HG03196 (cell line): ENCODE results near the gene MED28.
A peak's percentile ranks its signal among the peaks of the same experiment; 100 is the strongest.

Experiments used
- ATAC-seq: cut with Tn5 transposase; IDR thresholded peaks from one replicate; pipeline ENCODE4 v1.9.1; 2021; ENCODE audit not compliant: unreplicated experiment

The MED28 gene

DNA sequence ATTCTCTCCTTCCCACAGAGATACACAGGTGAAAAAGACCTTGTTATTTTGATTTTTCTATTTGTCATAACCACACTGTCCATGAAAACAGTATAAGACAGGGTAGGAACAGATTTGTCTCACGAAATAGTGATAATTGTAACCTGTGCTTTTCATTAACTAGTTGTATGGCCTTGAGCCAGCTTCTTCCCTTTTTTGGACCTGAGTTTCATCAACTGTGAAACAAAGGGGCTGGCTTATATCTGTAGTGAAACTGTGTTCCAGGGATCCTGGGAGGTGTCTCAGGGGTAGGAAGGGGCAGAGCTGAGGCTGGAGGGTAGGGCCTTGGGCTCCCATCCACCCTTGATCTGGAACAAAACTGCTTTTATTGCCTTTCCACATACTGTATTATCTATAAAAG lies 50.9 kb downstream of the MED28 start:
- ATAC-seq, result peak; percentile 33

DNA sequence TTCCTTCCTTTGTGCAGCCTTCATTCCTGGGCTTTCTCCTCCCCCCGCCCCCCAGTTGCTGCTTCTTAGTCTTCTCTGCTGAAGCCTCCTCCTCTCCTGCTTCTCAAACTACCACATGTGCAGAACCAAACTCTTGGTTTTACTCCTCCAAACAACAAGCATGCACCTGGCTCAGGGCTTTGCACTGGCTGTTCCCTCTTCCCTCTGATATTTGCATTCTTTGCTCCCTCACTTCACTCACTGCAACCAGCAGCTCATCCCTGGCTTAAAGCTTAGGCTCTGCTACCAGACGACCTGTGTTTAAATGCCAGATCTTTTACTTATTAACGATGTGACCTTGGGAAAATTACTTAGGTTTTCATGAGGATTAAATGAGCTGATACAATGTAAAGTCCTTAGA lies 51.4 kb downstream of the MED28 start:
- no peak for ATAC-seq

DNA sequence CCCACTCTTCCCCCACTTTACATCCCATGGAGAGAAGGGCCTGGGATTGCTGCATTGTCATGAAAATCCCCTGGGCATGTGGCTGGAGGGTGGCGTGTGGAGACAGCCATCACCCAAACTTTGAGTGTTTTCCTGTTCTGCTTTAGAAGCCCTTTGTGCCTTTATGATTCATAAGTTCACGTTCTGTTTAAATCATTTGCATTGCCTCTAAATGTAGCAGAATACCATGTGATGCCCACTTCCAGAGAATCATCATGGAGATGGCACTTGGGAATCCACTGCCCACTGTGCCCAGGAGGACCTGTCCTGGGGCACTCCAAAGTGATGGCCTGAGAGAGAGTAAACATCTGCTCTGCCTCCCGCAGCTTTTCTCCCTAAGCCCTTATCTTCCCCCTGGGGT lies 52.8 kb downstream of the MED28 start:
- no peak for ATAC-seq

DNA sequence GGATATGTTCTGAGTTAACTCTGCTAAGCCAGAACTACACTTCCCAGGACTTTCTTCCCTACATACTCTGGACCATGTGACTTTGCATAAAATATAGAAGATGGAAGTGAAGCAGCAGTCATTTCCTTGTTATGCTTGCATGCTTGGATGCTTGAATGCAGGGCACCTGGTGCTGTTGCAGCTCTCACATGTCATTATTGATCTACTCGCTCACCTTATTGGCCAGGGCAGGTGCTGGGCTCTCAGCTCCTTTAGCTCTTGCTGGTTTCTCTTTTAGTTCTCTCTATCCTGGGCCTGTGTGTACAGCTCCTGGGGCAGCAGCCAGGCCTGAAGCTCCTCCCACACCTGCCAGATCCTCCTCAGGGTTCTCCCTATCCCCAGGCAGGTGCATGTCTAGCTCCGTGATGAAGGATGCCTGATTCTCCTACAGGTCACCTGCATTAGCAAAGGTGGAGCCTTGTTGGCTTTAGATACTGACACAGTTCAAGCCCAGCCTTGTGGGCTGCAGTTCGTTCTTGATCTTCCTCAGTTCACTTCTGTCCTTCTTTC lies 53.3 kb downstream of the MED28 start:
- ATAC-seq, result no peak

DNA sequence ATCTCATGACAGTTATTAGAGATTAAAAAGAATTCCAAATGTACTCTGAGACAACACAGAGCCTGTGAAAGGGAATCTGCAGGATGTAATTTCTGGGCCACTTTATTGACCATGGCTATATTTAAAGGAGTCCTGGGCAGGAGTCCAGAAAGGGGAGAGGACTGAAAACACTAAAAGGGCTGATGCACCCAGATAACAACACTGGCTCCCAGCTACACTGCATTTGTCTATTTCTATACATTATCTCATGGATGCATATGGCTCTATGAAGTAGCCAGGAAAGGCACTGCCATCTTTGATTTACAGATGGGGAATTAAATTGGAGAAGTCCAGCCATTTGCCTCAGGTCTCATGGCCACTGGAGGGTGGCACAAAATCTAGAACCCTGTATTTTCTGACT lies 56.0 kb downstream of the MED28 start:
- ATAC-seq, result no peak

DNA sequence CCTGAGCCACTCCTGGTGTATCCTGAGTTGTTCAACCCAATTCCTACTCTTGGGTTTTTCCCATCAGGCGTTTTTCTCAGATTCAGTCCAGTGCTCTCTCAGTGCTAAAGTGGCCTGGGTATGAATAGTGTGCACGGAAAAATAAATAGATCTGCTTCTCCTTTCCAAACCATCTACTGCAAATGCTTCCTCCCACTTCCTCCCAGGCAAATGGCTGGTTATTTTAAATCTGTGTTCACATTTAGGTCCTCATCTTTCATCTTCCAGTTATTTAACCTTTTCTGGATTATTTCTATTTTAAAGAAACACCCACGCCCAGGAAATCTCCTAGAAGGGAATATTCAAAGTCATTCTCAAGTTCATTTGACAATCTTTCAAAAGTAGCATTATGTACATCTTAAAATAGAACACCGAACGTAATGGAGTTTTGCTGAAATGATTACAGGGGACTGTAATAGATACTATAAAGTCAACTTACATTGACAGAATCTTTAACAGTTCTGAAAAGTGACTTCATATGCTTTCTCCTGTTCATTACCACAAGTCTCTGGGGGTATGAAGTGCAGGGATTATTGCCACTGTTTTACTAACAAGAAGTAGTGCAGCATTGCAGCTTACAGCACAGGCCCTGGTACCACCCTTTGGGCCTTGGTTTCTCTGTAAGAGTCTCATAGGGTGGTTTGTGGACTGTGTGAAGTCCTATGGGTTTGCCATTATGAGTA lies 66.3 kb downstream of the MED28 start:
- ATAC-seq, result no peak

GRCh38 chr4:17681281-17682221 lies 67.1 kb downstream of the MED28 start:
- no peak for ATAC-seq

- no peak for ATAC-seq
Measured at GRCh38 chr4:17682222-17682566, 67.8 kb downstream of the MED28 start.
